GM12891 (cell line): ENCODE data around the gene ABCA8.

Experiments
- PAX5 ChIP-seq: IDR thresholded peaks from 2 replicates; pipeline ENCODE4 v1.6.1; 2011; ENCODE audit warnings: low read length, moderate library complexity, mild to moderate bottlenecking; ENCODE audit not compliant: insufficient read depth, severe bottlenecking
- POLR2A ChIP-seq: IDR thresholded peaks from 2 replicates; pipeline ENCODE4 v1.6.1; 2011; ENCODE audit warnings: low read depth, low read length, control low read depth
- POLR2AphosphoS5 ChIP-seq: IDR thresholded peaks from 2 replicates; pipeline ENCODE4 v1.6.1; 2011; ENCODE audit warnings: low read depth, low read length, control low read depth
- POU2F2 ChIP-seq: IDR thresholded peaks from 2 replicates; pipeline ENCODE4 v1.6.1; 2011; ENCODE audit warnings: low read depth, mild to moderate bottlenecking, control low read depth, low read length, moderate library complexity
- SPI1 ChIP-seq: IDR thresholded peaks from 2 replicates; pipeline ENCODE4 v1.6.1; 2011; ENCODE audit warnings: low read depth, low read length, control low read depth
- TAF1 ChIP-seq: IDR thresholded peaks from 2 replicates; pipeline ENCODE4 v1.6.1; 2011; ENCODE audit warnings: low read depth, low read length, control low read depth

GRCh38 chr17:68953340-68953997, 1.7 kb downstream of the ABCA8 start:
- TF ChIP-seq POLR2A (no peak), TAF1 (no peak), POLR2AphosphoS5 (no peak), SPI1 (no peak), PAX5 (no peak), POU2F2 (no peak)
